ENCODE results near the gene LGALS4. TPM values are rescaled to one million over a fixed set of nuclear protein-coding genes. Genes with fewer than 3 reads are reported as not detected.
"Not testable (repeated sequence)": the region's sequence is repeated elsewhere in the genome, so short reads cannot be mapped to it uniquely, and the experiment has no call there.

The LGALS4 gene
- total RNA-seq, 1 experiment from 2014 or later, result 0.11 TPM

DNA sequence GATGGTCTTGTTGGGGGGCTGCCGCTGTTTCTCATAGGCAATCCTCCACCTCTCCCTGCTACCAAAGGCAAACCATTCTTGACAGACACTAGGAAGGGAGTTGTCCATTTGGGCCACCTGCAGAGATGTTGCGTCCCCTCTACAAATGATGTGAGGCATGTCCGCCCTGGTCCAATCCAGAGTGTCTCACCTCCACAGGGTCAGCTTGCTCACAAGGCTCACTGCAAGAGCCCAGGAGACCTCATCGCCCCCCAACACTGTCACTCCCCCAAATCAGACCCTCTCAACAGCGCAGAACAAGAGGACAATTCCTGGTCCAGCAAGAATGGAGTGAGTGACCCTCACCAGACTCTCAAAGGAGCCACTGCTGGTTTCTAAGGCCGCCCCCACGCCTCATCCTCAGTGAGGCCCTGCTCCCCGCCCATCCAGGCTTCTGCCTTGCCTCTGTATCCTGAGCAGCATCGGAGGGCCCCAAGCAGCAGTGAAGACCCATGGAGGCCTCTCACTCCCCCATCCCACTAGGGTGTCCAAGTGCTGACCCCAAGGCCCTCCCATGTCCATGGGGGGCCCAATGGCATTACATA is 30.5 kb upstream of the LGALS4 start:
- no peak for DNase-seq (ENCODE audit: low read depth)

- DNase-seq (ENCODE audit: low read depth), result no peak
These were observed 29.9 kb upstream of the LGALS4 start for GRCh38 chr19:38842439-38843174.

- no peak for DNase-seq (ENCODE audit: low read depth)
These were observed 29.2 kb upstream of the LGALS4 start for GRCh38 chr19:38841787-38842438.

DNA sequence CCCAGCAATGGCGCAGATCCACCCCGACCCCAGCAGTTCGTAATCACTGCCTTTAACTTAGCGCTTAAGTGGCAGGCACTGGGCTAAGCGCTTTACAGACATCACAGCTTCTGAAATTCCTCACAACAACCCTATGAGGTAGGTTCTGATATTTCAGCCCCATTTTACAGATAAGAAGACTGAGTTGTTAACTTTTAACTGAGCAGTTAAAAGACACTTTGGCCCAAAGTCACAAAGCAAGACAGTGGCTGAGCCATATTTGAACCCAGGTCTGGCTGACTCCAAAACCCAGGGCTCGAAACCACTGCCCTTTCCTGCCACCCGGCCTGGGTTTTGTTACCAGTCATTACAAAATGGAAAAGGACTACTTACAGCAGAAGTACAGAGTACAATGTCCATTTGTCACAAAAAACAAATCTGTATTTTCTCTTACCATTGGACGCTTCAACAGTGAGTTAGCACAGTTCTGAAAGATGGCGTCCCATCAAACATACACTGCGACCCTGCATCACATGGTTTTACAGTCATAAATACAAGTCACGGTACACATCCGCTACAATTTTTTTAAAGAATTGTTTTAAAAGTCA is 28.5 kb upstream of the LGALS4 start:
- DNase-seq (ENCODE audit: low read depth), result no peak

DNA sequence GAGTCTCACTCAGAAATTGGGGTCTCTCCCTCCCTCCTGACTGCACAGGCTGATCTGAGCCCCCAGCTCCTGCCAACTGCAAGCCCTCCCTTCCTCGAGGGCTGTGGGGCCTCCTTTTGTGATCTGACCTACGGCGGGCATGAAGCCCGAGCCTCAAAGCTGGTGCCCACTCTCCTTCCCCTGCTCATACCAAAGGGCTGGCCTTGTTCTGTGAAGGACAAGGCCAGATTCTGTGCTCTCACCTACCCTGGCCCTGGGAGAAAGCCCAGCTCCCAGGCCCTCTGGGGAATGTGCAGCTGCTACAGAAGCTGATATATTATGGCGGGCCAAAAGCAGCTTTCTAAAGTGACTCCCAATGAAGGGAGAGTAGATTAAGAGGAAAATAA is 27.8 kb upstream of the LGALS4 start:
- no peak for DNase-seq (ENCODE audit: low read depth)

- DNase-seq (ENCODE audit: low read depth), result no peak
These were observed 27.3 kb upstream of the LGALS4 start for GRCh38 chr19:38839816-38840582.

- DNase-seq (ENCODE audit: low read depth), result no peak
These were observed 26.4 kb upstream of the LGALS4 start for GRCh38 chr19:38838986-38839761.

DNA sequence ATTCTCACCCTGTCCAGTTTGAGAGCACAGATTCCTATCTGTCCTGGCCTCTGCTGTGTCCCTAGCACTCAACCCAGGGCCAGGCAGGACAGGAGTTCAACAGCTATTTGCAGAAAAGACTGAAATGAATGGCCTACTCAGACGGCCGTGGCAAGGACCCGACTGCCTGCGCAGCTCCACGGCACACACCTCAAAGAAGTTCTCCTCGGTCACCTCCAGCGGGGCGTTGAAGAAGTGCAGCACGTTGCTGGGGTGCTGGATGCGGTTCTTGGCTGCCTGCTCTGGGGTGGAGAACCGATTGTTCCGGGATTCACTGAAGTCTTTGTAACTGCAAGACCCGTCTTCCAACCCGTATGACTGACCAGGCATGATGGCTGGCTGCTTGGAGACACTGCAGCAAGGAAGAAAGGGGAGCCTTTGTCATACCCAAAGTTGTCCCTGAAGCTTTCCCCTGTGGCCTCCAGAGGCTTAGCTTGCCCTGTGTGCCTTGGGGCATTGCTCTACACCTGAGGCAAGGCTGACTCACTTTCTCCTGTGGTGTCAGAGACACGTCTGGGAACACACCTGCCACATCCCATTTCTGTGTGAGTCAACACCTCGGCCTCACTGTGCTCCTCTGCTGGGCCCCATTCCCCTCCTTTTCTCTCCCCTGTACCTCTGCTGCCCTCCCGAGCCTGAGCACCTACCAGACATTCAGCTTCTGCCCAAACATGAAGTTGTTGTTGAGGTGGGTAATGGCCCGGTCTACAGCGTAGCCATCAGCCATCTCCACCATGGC is 25.7 kb upstream of the LGALS4 start:
- no peak for DNase-seq (ENCODE audit: low read depth)

DNA sequence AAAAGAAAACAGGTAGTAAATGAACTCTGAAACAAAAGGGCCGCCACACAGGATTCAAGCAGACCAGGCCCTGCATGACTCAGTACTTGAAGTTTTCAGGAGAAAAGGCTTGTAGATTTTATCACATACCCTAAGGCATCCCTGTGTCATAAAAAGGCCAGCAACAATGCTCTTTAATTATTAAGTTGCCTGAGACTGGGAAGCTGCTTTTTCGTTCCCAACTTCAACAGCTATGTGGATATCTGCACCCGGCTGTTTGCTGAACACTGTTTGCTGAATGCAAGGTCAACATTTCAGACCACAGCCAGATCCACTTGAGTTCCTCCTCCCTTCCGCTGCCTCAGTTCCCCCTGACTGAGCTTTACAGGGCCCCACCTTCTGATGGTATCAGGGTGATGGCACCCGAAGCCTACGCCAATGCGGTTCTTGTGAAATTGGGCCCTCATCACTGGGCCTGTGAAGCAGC is 24.9 kb upstream of the LGALS4 start:
- no peak for DNase-seq (ENCODE audit: low read depth)

- DNase-seq (ENCODE audit: low read depth), result no peak
These were observed 24.4 kb upstream of the LGALS4 start for GRCh38 chr19:38836983-38837626.

- no peak for DNase-seq (ENCODE audit: low read depth)
These were observed 23.6 kb upstream of the LGALS4 start for GRCh38 chr19:38836159-38836982.

GRCh38 chr19:38834590-38834989 is 21.8 kb upstream of the LGALS4 start:
- no peak for DNase-seq (ENCODE audit: low read depth)

- no peak for DNase-seq (ENCODE audit: low read depth)
These were observed 21.4 kb upstream of the LGALS4 start for GRCh38 chr19:38834104-38834490.

- no peak for DNase-seq (ENCODE audit: low read depth)
These were observed 20.3 kb upstream of the LGALS4 start for GRCh38 chr19:38833092-38833425.

DNA sequence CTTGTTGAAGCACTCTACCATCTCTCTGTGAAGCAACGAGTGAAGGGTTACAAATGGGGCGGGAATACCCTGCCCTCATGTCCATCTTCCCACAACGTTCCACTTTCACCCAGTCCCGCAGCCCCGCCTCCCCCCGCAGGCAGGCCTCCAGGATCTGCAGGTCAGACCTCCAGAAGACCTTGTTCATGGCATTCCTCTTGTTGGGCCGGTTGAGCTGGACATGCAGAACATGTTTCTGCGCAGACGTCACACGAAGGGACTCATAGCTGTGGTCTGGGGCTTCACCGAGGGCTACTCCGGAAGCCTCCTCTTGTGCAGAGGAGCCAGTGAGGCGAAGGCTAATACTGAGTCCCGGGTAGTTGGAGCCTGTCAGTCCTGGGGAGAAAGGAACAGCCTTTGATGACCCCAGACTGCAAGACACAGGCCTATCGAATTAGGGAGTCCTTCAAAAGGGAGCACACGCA is 18.4 kb upstream of the LGALS4 start:
- peak; percentile 64 for DNase-seq (ENCODE audit: low read depth)

- no peak for DNase-seq (ENCODE audit: low read depth)
These were observed 17.4 kb upstream of the LGALS4 start for GRCh38 chr19:38830039-38830733.

DNA sequence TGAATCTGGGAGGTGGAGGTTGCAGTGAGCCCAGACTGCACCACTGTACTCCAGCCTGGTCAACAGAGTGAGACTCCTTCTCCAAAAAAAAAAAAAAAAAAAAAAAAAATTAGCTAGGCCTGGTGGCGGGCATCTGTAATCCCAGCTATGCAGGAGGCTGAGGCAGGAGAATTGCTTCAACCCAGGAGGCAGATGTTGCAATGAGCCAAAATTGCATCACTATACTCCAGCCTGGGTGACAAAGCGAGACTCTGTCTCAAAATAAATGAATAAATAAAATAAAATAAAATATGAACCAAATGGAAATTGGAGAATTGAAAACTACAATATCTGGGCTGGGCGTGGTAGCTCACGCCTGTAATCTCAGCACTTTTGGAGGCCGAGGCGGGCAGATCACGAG is 16.5 kb upstream of the LGALS4 start:
- DNase-seq (ENCODE audit: low read depth), result not testable (repeated sequence)
